ENCODE data around the gene ORC6. TPM values are rescaled to one million over a fixed set of nuclear protein-coding genes. Genes with fewer than 3 reads are reported as not detected.
"Not testable (repeated sequence)": the region's sequence is repeated elsewhere in the genome, so short reads cannot be mapped to it uniquely, and the experiment has no call there.

Gene ORC6
- polyA plus RNA-seq, 3 donors, result 0.21 to 1.5 (median 0.31) TPM

DNA sequence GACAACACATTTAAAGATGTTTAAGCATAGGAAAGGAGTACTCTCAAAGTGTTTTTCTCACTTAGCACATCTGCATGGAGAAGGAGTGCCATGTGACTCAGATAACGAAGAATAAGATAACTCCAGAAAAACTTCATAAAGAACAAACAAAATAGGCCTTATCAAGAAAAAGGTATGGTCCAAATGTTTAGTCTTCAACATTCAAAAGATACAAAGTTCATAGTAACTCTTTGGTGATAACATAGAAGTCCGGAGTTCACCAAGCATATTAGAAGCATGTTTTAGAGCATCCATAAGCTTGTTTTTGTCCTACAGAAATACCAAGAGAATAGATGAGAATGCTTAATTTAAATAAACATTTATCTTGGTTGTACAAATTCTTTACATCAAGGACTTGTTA lies 7.6 kb upstream of the ORC6 start:
- Histone ChIP-seq H3K79me2 (ENCODE audit: insufficient read depth, low read length) (peaks cover 69% of the 10 kb centered on the region), H3K27ac (ENCODE audit: low read depth in 1 of 2, low read length in 2 of 2) (peak overlapping the region in 1 of 2 donors; percentile 49), H3K36me3 (replicated peaks in 1 of 2; ENCODE audit: control insufficient read depth in 1 of 2, insufficient read depth in 2 of 2, low read length in 2 of 2) (peaks cover 55 to 64% of the 10 kb centered on the region in 2 donors), H4K20me1 (ENCODE audit: insufficient read depth, low read length) (peaks cover 74% of the 10 kb centered on the region), H3K4me1 (ENCODE audit: control insufficient read depth in 1 of 2, insufficient read depth in 2 of 2, low read length in 2 of 2) (peaks cover 9 to 14% of the 10 kb centered on the region in 2 donors)
- H3K27me3 ChIP-seq (ENCODE audit: control insufficient read depth in 2 of 2, insufficient read depth in 2 of 2, low read length in 2 of 2); H3K9ac ChIP-seq (ENCODE audit: insufficient read depth, low read length, poor library complexity, severe bottlenecking); H3K4me3 Mint-ChIP-seq; H3K27me3 Mint-ChIP-seq (ENCODE audit: low read depth in 3 of 3); intact Hi-C loops (cut with micrococcal nuclease); H3K9me3 Mint-ChIP-seq; H3K4me2 ChIP-seq (replicated peaks; ENCODE audit: extremely low read depth, low read length, poor library complexity, severe bottlenecking); H3K27ac Mint-ChIP-seq; H3K9me3 ChIP-seq (replicated peaks in 1 of 2; ENCODE audit: control insufficient read depth in 1 of 2, insufficient read depth in 1 of 2, low read length in 2 of 2); H3K4me3 ChIP-seq (replicated peaks in 1 of 3; ENCODE audit: low read depth in 2 of 3, low read length in 3 of 3); H2AFZ ChIP-seq (ENCODE audit: insufficient read depth, low read depth, low read length, poor library complexity, severe bottlenecking); DNase-seq: not testable (repeated sequence)
- H3K36me3 Mint-ChIP-seq, result peaks cover 37 to 51% of the 10 kb centered on the region in 2 donors
- H3K4me1 Mint-ChIP-seq, result peaks cover 23% of the 10 kb centered on the region
- no CpG with 5 or more reads among the region's 2 CpGs for WGBS (ENCODE audit: insufficient coverage)

DNA sequence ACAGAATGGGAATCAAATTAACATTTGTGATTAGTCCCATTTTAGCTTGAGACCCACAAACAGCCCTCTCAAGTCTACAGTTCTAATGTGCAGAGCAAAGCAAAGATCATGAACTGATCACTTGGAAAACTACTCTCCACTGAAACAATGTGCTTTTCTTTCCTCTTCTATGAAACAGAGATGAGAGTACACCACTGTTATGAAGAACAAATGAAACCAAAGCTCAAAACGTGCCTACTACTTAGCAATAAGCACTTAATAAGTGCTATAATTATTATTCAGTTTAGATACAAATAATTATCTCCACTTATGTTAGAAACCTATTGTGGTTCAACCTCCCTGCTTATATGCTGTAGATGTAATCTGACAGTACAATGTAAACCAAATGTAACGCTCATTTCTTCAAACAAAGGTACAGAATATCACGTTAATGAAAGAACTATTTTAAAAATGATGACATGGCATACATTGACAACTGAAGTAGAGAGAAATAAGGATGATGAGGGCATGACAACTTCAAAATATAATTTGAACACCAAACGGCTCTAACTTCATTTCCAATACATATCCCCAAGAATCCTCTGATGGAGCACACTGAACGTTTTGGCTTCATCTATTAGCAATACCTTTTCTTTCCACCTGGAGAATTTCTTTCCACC lies 2.5 kb upstream of the ORC6 start:
- H3K4me2 ChIP-seq (replicated peaks; ENCODE audit: extremely low read depth, low read length, poor library complexity, severe bottlenecking), result peak overlapping the region; percentile 96
- H3K36me3 ChIP-seq (replicated peaks in 1 of 2; ENCODE audit: control insufficient read depth in 1 of 2, insufficient read depth in 2 of 2, low read length in 2 of 2), result peaks cover 10 to 14% of the 10 kb centered on the region in 2 donors
- H3K4me1 ChIP-seq (ENCODE audit: control insufficient read depth in 1 of 2, insufficient read depth in 2 of 2, low read length in 2 of 2), result peaks cover 38 to 47% of the 10 kb centered on the region in 2 donors
- peaks cover 94% of the 10 kb centered on the region for H3K79me2 ChIP-seq (ENCODE audit: insufficient read depth, low read length)
- peaks cover 0 to 2% (median 0%) of the 10 kb centered on the region in 7 donors for H3K9me3 Mint-ChIP-seq
- no peak overlapping the region for H3K4me3 Mint-ChIP-seq
- TF ChIP-seq, protein P1, sequence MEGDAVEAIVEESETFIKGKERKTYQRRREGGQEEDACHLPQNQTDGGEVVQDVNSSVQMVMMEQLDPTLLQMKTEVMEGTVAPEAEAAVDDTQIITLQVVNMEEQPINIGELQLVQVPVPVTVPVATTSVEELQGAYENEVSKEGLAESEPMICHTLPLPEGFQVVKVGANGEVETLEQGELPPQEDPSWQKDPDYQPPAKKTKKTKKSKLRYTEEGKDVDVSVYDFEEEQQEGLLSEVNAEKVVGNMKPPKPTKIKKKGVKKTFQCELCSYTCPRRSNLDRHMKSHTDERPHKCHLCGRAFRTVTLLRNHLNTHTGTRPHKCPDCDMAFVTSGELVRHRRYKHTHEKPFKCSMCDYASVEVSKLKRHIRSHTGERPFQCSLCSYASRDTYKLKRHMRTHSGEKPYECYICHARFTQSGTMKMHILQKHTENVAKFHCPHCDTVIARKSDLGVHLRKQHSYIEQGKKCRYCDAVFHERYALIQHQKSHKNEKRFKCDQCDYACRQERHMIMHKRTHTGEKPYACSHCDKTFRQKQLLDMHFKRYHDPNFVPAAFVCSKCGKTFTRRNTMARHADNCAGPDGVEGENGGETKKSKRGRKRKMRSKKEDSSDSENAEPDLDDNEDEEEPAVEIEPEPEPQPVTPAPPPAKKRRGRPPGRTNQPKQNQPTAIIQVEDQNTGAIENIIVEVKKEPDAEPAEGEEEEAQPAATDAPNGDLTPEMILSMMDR (IDR thresholded peaks at IDR 0.05), result no peak
- H2AFZ ChIP-seq (ENCODE audit: insufficient read depth, low read depth, low read length, poor library complexity, severe bottlenecking), result no peak overlapping the region
- peaks cover 3% of the 10 kb centered on the region in 2 donors for H3K36me3 Mint-ChIP-seq
- WGBS (ENCODE audit: insufficient coverage), result 47% methylated on average over 2 of the region's 5 CpGs
- no peaks in the 10 kb centered on the region for H3K9me3 ChIP-seq (replicated peaks in 1 of 2; ENCODE audit: control insufficient read depth in 1 of 2, insufficient read depth in 1 of 2, low read length in 2 of 2)
- H3K4me3 ChIP-seq (replicated peaks in 1 of 3; ENCODE audit: low read depth in 2 of 3, low read length in 3 of 3), result peak overlapping the region; percentile 77 to 87 (median 85)
- peak overlapping the region in 1 of 2 donors; percentile 96 for H3K27ac ChIP-seq (ENCODE audit: low read depth in 1 of 2, low read length in 2 of 2)
- peak overlapping the region; percentile 95 for H3K9ac ChIP-seq (ENCODE audit: insufficient read depth, low read length, poor library complexity, severe bottlenecking)
- intact Hi-C loops (cut with micrococcal nuclease), result loop anchor here in 1 of 2 donors (5.0 kb wide), 1 partner anchor 100 kb away; no protein-coding TSS in a partner anchor
- H3K4me1 Mint-ChIP-seq, result peaks cover 34% of the 10 kb centered on the region
- H3K27me3 Mint-ChIP-seq (ENCODE audit: low read depth in 3 of 3), result no peaks in the 10 kb centered on the region
- H4K20me1 ChIP-seq (ENCODE audit: insufficient read depth, low read length), result peaks cover 58% of the 10 kb centered on the region
- H3K27ac Mint-ChIP-seq, result no peak overlapping the region
- H3K27me3 ChIP-seq (ENCODE audit: control insufficient read depth in 2 of 2, insufficient read depth in 2 of 2, low read length in 2 of 2), result no peaks in the 10 kb centered on the region
- DNase-seq, result no peak

Data from CD14-positive monocyte (primary cell).